ENCODE data around the gene CECR2. TPM values are rescaled to one million over a fixed set of nuclear protein-coding genes. Genes with fewer than 3 reads are reported as not detected.

CECR2 gene
- polyA plus RNA-seq, 1 donor from 2014 or later: not detected

DNA sequence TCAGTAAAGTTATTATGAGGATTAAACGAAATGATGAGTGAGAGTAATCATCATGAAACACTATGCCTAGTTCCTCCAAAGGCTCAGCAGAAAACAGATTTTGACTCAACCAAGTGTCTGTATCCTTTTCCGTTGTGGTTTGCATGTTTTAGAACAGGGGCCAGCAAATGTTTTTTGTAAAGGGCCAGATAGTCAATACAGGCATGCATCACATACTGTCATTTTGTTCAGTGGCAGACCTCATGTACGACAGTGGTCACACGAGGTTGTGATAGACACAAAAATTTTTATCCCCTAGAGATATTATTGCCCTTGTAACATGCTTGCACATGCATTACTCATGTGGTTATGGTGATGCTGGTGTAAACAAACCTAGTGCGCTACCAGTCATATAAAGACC lies 112.2 kb downstream of the CECR2 start:
- Mint-ChIP-seq H3K27ac (no peak overlapping the region), H3K4me1 (peaks cover 0 to 10% (median 7%) of the 10 kb centered on the region in 3 donors), H3K27me3 (peaks cover 10% of the 10 kb centered on the region), H3K4me3 (no peak overlapping the region), H3K9me3 (no peaks in the 10 kb centered on the region), H3K36me3 (no peaks in the 10 kb centered on the region)

DNA sequence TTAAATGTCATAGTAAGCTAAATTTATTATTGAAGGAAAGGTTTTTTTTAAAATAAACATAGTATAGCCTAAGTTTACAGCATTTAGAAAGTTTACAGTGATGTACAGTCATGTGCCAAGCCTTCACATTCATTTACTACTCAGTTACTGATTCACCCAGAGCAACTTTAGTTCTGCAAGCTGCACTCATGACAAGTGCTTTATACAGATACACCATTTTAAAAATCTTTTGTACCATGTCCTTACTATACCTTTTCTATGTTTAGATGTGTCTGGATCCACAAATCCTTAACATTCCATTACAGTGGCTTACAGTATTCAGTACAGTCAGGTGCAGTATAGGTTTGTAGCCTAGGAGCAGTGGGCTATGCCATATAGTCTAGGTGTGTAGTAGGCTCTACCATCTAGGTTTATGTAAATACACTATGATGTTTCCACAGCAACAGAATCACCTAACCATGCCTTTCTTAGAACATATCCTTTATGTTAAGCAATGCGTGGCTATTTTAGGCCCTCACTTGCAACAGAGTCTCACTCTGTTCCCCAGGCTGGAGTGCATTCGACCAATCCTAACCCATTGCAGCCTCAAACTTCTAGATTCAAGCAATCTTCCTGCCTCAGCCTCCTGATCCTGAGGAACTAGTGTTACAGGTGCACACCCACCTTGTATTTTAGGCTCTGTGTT lies 114.6 kb downstream of the CECR2 start:
- peaks cover 0 to 10% (median 7%) of the 10 kb centered on the region in 3 donors for H3K4me1 Mint-ChIP-seq
- no peaks in the 10 kb centered on the region for H3K36me3 Mint-ChIP-seq
- H3K9me3 Mint-ChIP-seq: no peaks in the 10 kb centered on the region
- H3K4me3 Mint-ChIP-seq: no peak overlapping the region
- H3K27me3 Mint-ChIP-seq: peaks cover 3% of the 10 kb centered on the region
- peak overlapping the region in 1 of 3 donors; percentile 11 for H3K27ac Mint-ChIP-seq

DNA sequence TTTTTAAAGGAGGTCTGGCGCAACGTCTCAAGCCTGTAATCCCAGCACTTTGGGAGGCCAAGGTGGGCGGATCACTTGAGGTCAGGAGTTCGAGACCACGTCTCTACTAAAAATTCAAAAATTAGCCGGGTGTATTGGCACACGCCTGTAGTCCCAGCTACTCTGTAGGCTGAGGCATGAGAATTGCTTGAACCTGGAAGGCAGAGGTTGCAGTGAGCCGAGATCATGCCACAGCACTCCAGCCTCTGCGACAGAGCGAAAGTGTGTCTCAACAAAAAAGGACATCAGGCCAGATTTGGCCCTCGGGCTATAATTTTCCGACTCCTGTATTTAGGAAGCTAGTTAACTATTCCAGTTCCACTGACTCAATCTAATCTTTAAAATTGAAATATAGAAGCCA lies 115.3 kb downstream of the CECR2 start:
- peaks cover 3% of the 10 kb centered on the region for H3K27me3 Mint-ChIP-seq
- no peaks in the 10 kb centered on the region for H3K36me3 Mint-ChIP-seq
- H3K9me3 Mint-ChIP-seq: no peaks in the 10 kb centered on the region
- H3K4me3 Mint-ChIP-seq: peak overlapping the region in 1 of 4 donors; percentile 12
- H3K27ac Mint-ChIP-seq: peak overlapping the region in 1 of 3 donors; percentile 11
- H3K4me1 Mint-ChIP-seq: peaks cover 0 to 10% (median 7%) of the 10 kb centered on the region in 3 donors

DNA sequence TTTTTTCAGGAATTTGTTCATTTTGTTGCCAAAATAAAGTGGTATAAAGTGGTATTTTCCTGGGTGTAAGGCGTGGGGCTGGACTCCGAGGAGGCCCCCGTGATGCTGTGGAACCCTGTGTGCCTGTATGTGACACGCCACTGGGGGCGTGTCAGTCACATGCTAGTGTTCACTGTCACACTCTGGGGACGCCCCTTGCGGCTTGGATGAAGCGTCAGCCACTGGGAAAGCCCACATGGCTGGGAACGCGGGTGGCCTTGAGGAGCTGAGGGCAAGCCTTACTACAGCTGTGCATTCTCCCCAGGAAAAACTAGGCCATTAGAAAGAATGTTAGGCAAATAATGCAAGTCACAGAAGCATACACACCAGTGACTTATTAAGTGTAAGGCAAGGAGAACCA lies 117.1 kb downstream of the CECR2 start:
- Mint-ChIP-seq H3K27ac (no peak overlapping the region), H3K36me3 (no peaks in the 10 kb centered on the region), H3K27me3 (peaks cover 3% of the 10 kb centered on the region), H3K4me3 (no peak overlapping the region), H3K4me1 (peaks cover 0 to 9% (median 7%) of the 10 kb centered on the region in 3 donors), H3K9me3 (no peaks in the 10 kb centered on the region)

DNA sequence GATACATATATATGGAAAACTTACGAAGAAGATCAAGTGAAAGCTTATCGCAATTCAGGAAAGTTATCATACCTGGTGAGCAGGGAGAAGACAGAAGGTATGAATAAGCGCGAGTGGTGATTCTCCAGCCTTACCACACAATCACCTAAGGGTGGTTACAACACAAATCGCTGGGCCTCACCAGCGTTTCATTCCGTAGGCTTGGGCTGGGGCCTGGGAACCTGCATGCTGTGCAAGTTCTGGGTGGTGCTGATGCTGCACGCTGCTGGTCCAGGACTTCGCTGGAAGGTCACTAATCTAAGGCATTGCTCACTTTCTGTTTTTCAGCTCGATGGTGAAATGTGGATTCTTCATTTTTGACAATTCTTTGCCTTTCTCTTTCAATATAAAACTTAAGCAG lies 117.5 kb downstream of the CECR2 start:
- Mint-ChIP-seq H3K36me3 (no peaks in the 10 kb centered on the region), H3K4me1 (peaks cover 0 to 7% (median 7%) of the 10 kb centered on the region in 3 donors), H3K9me3 (no peaks in the 10 kb centered on the region), H3K4me3 (peak overlapping the region in 1 of 4 donors; percentile 13), H3K27ac (no peak overlapping the region), H3K27me3 (peaks cover 1% of the 10 kb centered on the region)

DNA sequence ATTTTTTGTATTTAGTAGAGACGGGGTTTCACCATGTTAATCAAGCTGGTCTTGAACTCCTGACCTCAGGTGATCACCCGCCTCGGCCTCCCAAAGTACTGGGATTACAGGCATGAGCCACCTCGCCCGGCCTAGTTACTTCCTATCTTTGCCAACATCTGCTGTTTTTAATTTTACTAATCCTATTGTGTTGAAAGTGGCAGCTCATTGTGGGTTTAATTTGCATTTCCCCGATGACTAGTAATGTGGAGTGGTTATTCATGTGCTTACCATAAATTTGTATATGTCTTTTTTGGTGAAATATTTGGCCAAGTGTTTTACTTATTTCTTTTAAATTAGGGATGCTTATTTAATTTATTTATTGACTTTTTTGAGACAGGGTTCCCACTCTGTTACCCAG lies 119.8 kb downstream of the CECR2 start:
- Mint-ChIP-seq H3K4me3 (no peak overlapping the region), H3K27ac (no peak overlapping the region), H3K9me3 (no peaks in the 10 kb centered on the region), H3K36me3 (no peaks in the 10 kb centered on the region), H3K4me1 (peaks cover 0 to 4% (median 3%) of the 10 kb centered on the region in 3 donors), H3K27me3 (no peaks in the 10 kb centered on the region)

DNA sequence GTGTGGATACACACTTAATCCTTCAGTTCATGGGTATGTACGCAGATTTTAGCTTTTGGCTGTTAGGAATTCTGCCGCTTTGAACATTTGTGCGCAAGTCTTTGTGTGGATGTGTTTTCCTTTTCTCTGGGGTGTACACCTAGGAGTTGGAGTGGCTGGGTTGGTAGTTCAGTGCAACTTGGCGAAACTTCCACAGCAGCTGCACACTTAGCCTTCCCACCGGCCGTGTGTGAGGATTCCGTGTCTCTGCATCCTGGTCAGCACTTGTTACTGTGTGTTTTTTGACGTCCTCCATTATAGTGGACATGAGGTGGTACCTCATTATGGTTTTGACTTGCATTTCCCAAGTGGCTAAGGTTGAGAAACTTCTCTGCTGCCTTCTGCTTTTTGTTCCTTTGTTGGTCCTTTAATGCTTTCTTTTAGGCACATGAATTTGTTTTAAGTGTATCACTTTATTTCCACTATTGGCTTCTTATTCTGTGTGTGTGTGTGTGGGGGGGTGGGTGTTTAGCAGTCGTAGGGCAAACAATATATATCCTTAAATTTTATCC lies 121.9 kb downstream of the CECR2 start:
- H3K27me3 Mint-ChIP-seq: no peaks in the 10 kb centered on the region
- H3K4me3 Mint-ChIP-seq: no peak overlapping the region
- H3K36me3 Mint-ChIP-seq: no peaks in the 10 kb centered on the region
- no peaks in the 10 kb centered on the region for H3K4me1 Mint-ChIP-seq
- no peaks in the 10 kb centered on the region for H3K9me3 Mint-ChIP-seq
- H3K27ac Mint-ChIP-seq: no peak overlapping the region

DNA sequence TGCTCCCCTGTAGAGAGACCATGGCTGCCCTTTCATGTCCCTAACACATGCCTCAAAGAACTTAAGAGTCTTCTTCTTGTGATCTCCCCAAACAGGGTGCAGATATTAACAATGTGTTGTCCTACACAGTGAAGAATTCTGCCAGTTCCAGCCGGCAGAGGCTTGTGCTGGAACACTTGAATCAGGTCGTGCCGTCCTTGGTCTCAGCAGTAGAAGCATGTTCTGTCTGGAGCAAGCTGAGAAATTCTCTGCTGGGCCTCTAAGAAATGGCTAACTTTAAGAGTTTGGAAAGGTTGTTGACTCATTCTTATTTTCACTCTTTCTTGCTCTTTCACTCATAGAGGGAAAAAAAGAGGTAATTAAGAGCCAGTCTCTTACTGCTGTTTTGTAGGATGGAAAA lies 123.0 kb downstream of the CECR2 start:
- peaks cover 3 to 6% (median 5%) of the 10 kb centered on the region in 3 donors for H3K4me1 Mint-ChIP-seq
- no peaks in the 10 kb centered on the region for H3K36me3 Mint-ChIP-seq
- no peak overlapping the region for H3K4me3 Mint-ChIP-seq
- no peaks in the 10 kb centered on the region for H3K27me3 Mint-ChIP-seq
- H3K27ac Mint-ChIP-seq: no peak overlapping the region
- H3K9me3 Mint-ChIP-seq: no peaks in the 10 kb centered on the region

DNA sequence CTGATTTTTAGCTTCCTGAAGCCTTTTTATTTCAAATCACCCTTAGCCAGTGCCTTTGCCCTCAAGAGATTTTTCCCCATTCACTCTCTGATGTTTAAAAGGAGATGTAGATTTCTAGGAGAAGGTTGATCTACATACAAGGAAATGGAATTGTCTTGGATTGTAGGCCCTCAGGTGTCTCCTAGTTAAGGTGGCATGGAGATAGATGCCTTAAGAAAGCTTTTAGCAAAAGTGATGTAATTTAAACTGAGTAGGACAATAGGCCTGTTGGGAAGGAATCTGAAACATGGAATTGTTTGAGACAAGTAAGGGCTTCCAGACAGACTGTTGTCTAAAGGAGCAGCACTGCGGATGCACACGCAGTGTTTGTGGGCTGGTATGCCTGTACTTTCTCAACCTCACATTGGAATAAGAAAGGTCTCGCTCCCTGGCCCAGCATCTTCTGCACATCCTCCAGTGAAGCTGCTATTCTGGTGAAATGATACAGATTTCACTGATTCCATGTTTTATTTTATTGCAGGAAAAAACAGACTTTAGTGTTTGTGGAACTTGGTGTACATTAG lies 124.2 kb downstream of the CECR2 start:
- Mint-ChIP-seq H3K9me3 (no peaks in the 10 kb centered on the region), H3K4me3 (no peak overlapping the region), H3K36me3 (no peaks in the 10 kb centered on the region), H3K4me1 (peaks cover 3 to 6% (median 5%) of the 10 kb centered on the region in 3 donors), H3K27ac (no peak overlapping the region), H3K27me3 (no peaks in the 10 kb centered on the region)

DNA sequence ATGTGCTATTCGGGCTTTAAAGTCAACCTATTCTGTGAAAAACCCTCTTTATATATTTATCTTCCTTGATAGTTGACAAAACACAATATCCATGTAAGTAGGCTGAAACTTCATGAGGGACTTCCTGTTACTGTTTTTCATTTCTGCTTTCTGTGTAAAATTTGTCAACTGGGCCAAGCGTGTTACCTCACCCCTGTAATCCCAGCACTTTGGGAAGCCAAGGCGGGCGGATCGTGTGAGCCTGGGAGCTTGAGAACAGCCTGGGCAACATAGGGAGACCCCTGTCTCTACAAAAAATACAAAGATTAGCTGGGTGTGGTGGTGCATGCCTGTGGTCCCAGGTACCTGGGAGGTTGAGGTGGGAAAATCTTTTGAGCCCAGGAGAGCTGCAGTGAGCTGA lies 127.6 kb downstream of the CECR2 start:
- Mint-ChIP-seq H3K36me3 (no peaks in the 10 kb centered on the region), H3K4me1 (peaks cover 3 to 10% (median 7%) of the 10 kb centered on the region in 3 donors), H3K4me3 (no peak overlapping the region), H3K27ac (no peak overlapping the region), H3K27me3 (no peaks in the 10 kb centered on the region), H3K9me3 (no peaks in the 10 kb centered on the region)

DNA sequence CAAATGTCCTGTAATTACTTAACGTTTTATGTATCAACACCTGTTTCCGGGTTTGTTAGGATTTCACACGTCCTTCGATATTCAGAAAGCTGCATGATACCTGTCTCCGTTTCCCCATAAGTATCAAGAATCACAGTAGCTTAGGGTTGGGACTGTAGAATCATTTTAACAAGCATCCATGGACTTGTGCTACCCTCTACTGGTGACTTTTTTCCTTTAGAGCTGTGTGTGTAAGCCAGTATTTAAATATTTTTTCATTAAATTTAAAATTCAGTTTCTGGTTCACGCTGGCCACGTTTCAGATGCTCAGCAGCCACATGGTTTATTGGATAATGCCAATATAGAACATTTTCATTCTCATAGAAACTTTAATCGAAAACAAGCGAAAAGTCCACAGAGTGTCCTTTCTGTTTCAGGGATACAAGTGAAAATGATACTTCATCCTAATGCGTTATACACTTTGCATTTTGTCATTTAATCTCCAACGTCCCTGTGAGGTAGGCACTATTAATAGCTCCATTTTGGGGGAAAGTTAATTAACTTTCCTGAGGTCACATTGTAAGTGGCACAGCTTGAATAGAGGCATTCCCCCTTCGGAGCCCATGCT lies 132.5 kb downstream of the CECR2 start:
- H3K27ac Mint-ChIP-seq: no peak overlapping the region
- H3K36me3 Mint-ChIP-seq: peaks cover 2% of the 10 kb centered on the region
- H3K4me1 Mint-ChIP-seq: peaks cover under 1 to 7% (median 3%) of the 10 kb centered on the region in 3 donors
- no peak overlapping the region for H3K4me3 Mint-ChIP-seq
- no peaks in the 10 kb centered on the region for H3K27me3 Mint-ChIP-seq
- no peaks in the 10 kb centered on the region for H3K9me3 Mint-ChIP-seq

DNA sequence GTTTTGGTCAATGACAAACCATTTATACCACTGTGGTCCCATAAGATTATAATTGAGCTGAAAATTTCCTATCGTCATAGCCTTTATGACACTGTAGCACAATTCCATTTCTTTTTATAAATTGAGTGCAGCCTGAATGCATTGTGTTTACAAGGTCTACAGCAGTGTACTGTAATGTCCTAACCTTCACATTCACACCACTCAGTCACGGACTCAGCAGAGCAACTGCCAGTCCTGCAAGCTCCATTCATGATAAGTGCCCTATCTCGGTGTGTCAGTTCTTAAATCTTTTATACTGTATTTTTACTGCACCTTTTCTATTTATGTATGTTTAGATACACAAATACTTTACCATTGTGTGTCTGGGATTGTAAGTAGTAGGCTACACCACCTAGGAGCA lies 138.8 kb downstream of the CECR2 start:
- peaks cover 4% of the 10 kb centered on the region for H3K36me3 Mint-ChIP-seq
- no peaks in the 10 kb centered on the region for H3K4me1 Mint-ChIP-seq
- peaks cover 2% of the 10 kb centered on the region for H3K27me3 Mint-ChIP-seq
- H3K9me3 Mint-ChIP-seq: no peaks in the 10 kb centered on the region
- H3K4me3 Mint-ChIP-seq: no peak overlapping the region
- H3K27ac Mint-ChIP-seq: no peak overlapping the region

DNA sequence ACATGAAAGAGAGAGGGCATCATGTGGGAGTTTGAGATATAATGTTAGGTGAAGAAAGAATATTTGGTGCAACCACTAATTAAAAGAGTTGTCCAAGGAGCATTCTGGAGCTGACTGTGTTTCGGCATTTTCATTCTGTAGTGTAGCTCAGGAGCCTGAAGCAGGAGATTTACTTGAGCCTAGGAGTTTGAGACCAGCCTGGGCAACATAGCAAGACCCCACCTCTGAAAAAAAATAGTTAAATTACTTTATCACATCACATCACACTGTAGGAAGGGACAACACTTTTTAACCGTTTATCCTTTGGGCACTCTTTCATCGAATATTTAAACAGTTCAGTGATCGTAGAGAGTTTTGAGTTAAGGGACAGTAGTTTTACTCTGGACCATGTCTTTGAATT lies 143.7 kb downstream of the CECR2 start:
- H3K27ac Mint-ChIP-seq: no peak overlapping the region
- H3K27me3 Mint-ChIP-seq: peaks cover 3% of the 10 kb centered on the region
- H3K4me3 Mint-ChIP-seq: no peak overlapping the region
- no peaks in the 10 kb centered on the region for H3K9me3 Mint-ChIP-seq
- peaks cover 2% of the 10 kb centered on the region for H3K36me3 Mint-ChIP-seq
- H3K4me1 Mint-ChIP-seq: peaks cover 0 to 2% (median 0%) of the 10 kb centered on the region in 3 donors

DNA sequence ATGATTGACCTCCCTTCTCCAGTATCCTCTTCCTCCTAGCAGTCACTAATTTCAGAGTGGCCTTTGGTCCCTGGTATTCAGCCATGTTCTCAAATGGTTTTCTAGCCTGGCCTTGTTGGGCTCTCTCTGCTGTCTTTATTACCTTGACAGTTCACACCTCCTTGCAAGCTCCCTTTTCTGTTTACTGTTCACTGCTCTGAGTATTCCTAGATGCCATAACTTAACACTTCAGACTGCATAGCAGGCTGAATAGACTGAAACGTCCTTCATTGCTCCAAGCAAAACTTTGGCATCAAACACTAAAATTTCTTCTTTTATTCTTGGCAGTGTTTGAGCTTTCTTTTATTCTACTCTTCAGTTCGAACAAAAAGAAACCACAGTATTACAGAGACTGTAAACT lies 144.4 kb downstream of the CECR2 start:
- no peaks in the 10 kb centered on the region for H3K9me3 Mint-ChIP-seq
- peaks cover 2% of the 10 kb centered on the region for H3K36me3 Mint-ChIP-seq
- H3K4me3 Mint-ChIP-seq: no peak overlapping the region
- peaks cover 5% of the 10 kb centered on the region for H3K27me3 Mint-ChIP-seq
- peaks cover 0 to 2% (median 0%) of the 10 kb centered on the region in 3 donors for H3K4me1 Mint-ChIP-seq
- no peak overlapping the region for H3K27ac Mint-ChIP-seq

DNA sequence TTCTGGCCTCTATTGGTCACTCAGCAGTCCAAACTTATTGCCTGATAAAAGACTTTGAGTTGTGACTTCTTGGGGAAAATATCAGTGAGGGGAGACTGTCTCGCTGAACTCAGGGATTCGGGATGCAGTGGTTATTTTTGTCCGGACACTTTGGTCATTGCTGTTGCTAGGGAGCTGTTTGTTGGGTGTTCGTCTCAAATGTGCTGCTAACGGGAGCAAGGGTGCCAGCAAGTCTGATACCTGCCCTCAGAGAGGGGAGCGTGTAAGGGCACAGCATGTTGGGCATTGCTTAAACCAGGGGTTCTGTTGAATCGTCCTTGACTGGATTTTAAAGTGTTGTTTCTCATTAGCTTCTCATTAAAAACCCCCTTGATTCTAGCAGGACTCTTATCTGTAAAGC lies 144.8 kb downstream of the CECR2 start:
- Mint-ChIP-seq H3K4me3 (no peak overlapping the region), H3K4me1 (peaks cover 0 to 2% (median 0%) of the 10 kb centered on the region in 3 donors), H3K27ac (no peak overlapping the region), H3K9me3 (no peaks in the 10 kb centered on the region), H3K36me3 (peaks cover 2% of the 10 kb centered on the region), H3K27me3 (peaks cover 5% of the 10 kb centered on the region)
